ENCODE data around the gene HIF1A. TPM values are rescaled to one million over a fixed set of nuclear protein-coding genes. Genes with fewer than 3 reads are reported as not detected.
A peak's percentile ranks its signal among the peaks of the same experiment; 100 is the strongest.

The HIF1A gene
- total RNA-seq, 1 donor from 2014 or later, result 73.2 TPM

GRCh38 chr14:61761959-61762786 lies 66.9 kb downstream of the HIF1A start, which contains the start of gene SNAPC1:
TSS of gene SNAPC1 (plus strand) at chr14:61762420. CDS start at chr14:61762461, 41 bp downstream.
- peak; percentile 97 for DNase-seq (ENCODE audit: low spot score)
- intact Hi-C loops (cut with DNase I), result loop anchor here (2.0 kb wide), 2 partner anchors 291 to 299 kb away; no protein-coding TSS in a partner anchor

DNA sequence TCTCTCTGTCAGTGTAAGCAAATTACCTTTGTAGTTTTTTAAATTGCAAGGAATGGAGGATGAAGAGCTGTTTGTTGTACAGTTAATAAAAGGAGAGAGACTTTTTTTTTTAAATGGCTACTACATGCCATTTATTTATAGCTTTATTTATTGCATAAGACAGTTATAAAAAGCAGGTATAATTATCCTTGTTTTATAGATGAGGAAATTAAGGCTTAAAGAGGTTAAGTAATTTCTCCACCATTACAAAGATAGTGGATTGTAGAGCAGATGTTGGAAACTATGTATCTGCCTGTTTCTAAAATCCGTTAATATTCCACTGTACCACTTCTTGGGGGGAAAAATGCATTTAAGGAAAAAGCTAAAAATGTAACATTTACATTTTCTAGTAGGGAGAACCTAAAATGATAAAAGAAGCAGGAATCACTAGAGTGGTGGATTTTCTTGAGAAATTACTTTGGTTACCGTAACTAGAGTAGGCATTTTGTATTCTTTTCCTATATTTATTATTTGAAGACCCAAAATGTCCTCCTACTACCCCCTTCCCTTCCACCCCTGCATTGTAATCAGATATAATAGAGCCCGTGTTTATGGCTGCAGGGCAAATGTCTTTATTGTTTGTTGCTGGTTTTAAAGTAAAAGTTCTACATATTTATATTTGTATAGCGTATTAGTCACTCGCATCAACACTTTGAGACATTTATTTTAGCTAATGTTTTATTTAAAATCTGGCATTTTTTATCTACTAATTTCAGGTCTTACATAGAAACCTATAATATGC lies 69.2 kb downstream of the HIF1A start:
- DNase-seq (ENCODE audit: low spot score), result no peak
- intact Hi-C loops (cut with DNase I), result loop anchor here (2.0 kb wide), 1 partner anchor 14 kb away; no protein-coding TSS in a partner anchor

- intact Hi-C loops (cut with DNase I), result loop anchor here (2.0 kb wide), 1 partner anchor 15 kb away; no protein-coding TSS in a partner anchor
- DNase-seq (ENCODE audit: low spot score), result no peak
Observed at GRCh38 chr14:61765225-61765943, 70.1 kb downstream of the HIF1A start.

- no peak for DNase-seq (ENCODE audit: low spot score)
- intact Hi-C loops (cut with DNase I), result no loop called here
Observed at GRCh38 chr14:61766151-61766550, 70.8 kb downstream of the HIF1A start.

DNA sequence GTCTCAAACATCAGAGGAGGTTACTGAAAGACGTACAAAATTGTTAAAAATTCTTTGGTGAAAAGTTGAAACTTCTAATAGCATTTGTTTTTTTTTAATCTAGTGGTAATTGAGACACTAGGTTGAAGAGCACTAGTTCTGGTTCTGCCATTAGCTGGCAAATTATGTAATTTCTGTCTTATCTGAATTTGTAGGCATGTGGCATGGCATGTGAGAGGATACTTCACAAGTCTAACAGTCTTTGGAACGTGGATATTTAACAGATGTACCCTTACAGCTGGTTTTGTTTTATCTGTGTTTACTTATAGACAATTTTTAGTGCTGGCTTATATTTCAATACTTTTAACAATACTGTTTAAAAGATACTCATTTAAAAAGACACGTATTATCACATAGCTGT lies 72.9 kb downstream of the HIF1A start:
- intact Hi-C loops (cut with DNase I), result no loop called here
- DNase-seq (ENCODE audit: low spot score), result no peak

GRCh38 chr14:61769893-61770292 lies 74.6 kb downstream of the HIF1A start:
- intact Hi-C loops (cut with DNase I), result no loop called here
- DNase-seq (ENCODE audit: low spot score), result no peak

- DNase-seq (ENCODE audit: low spot score), result no peak
- intact Hi-C loops (cut with DNase I), result no loop called here
Observed at GRCh38 chr14:61774861-61775260, 79.5 kb downstream of the HIF1A start.

DNA sequence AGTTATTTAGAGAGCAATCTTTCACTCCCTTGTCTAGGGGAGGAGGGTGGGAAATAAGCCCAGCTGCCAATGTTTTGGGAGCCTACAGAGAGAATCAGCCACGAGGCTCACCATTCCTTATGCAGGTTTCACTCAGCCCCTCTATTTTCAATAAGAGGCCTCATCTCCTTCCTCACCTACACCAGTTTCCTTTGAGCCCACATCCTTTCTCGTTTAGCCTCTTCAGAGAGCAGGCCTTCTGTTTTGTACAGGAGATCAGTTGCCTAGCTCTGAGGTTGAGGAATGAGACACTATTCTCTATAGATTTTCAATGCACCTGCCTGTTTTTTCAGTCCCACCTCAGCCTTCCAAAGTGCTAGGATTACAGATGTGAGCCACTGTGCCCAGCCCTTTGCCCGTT lies 84.8 kb downstream of the HIF1A start:
- no peak for DNase-seq (ENCODE audit: low spot score)
- intact Hi-C loops (cut with DNase I), result no loop called here

DNA sequence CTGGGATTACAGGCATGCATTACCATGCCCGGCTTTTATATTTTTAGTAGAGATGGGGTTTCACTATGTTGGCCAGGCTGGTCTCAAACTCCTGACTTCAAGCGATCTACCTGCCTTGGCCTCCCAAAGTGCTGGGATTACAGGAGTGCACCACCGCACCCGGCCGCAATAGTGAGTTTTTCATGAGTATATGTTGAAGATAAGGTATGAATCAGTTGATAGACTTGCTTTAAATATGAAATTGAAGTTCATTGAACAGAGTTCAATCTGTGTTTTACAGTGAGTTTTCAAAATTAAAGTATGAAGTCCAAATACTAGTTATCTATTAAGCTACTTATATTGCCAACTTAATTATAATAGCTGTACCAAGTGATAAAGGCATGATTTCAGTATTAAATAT lies 102.0 kb downstream of the HIF1A start:
- no peak for DNase-seq (ENCODE audit: low spot score)
- intact Hi-C loops (cut with DNase I), result no loop called here

Other genes starting within 250 kb of the HIF1A start
- 5.0 TPM for gene SNAPC1, start 66.9 kb downstream of the HIF1A start, total RNA-seq
- 0.73 TPM for gene SYT16, start 117.2 kb downstream of the HIF1A start, total RNA-seq